ENCODE data around the gene CTNNBIP1.

DNA sequence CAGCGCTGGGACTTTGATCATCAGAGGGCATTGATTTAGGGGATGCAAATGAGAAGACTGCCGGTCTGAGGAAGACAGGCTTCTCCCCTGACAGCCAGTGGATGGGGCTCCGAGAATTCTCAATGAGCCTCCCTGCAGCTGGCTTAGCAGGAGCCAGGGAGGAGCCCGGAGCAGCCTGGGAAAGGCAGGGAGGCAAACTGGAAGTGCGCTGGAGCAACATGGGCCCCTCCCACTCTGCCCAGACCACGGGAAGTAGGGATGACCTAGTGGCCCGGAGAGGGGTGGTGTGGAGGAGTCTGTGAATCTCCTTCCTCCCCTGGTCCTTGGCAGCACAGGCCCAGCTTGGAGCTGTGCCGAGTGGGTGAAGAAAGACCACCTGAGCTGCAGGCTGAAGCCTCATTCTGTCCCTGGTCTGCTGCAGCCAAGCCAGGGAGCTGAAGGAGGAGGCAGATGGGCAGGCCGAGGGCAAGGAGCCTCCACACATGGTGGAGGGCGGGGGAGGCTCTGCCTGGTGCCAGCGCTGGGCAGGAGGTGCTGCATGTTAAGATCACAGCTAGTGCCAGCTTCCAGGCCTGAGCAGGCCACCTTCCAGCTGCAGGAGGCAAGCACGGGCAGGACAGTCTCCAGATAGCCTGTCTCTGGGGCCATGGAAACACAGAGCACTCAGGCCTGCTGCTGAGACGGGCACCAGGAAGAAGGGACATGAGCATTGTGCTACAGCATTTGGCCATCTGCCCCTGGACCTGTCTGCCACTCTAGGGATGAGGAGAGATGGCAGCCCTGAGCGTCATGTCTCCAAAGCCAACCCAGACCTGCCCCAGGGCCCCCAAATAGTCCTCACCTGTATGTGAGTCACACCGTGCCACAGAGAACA lies 74.1 kb downstream of the CTNNBIP1 start:
- TF ChIP-seq, protein P1, sequence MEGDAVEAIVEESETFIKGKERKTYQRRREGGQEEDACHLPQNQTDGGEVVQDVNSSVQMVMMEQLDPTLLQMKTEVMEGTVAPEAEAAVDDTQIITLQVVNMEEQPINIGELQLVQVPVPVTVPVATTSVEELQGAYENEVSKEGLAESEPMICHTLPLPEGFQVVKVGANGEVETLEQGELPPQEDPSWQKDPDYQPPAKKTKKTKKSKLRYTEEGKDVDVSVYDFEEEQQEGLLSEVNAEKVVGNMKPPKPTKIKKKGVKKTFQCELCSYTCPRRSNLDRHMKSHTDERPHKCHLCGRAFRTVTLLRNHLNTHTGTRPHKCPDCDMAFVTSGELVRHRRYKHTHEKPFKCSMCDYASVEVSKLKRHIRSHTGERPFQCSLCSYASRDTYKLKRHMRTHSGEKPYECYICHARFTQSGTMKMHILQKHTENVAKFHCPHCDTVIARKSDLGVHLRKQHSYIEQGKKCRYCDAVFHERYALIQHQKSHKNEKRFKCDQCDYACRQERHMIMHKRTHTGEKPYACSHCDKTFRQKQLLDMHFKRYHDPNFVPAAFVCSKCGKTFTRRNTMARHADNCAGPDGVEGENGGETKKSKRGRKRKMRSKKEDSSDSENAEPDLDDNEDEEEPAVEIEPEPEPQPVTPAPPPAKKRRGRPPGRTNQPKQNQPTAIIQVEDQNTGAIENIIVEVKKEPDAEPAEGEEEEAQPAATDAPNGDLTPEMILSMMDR (IDR thresholded peaks at IDR 0.05; ENCODE audit: low read depth, low read length), result no peak
- TF ChIP-seq POLR2A (IDR thresholded peaks at IDR 0.05; ENCODE audit: extremely low read depth, insufficient read length) (no peak), MYC (IDR thresholded peaks at IDR 0.05; ENCODE audit: low read depth, low read length) (no peak)
- TF ChIP-seq, protein P2, sequence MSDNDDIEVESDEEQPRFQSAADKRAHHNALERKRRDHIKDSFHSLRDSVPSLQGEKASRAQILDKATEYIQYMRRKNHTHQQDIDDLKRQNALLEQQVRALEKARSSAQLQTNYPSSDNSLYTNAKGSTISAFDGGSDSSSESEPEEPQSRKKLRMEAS (IDR thresholded peaks at IDR 0.05; ENCODE audit: low read depth, low read length), result no peak

Measured in NB4 (cell line).